Esophagus (tissue), 2 donors: ENCODE data around the gene SMG5. TPM values are rescaled to one million over a fixed set of nuclear protein-coding genes. Genes with fewer than 3 reads are reported as not detected.
A peak's percentile ranks its signal among the peaks of the same experiment; 100 is the strongest.

Experiments used
- H3K27ac ChIP-seq, 2 donors: one replicate each; pipeline ENCODE4 v1.5.1; 2013; ENCODE audit warnings: low read depth in 2 of 2, mild to moderate bottlenecking in 2 of 2, inconsistent platforms in 1 of 2, low read length in 1 of 2, moderate library complexity in 1 of 2
- H3K27me3 ChIP-seq, 2 donors: one replicate each; pipeline ENCODE4 v1.6.1; 2013; ENCODE audit warnings: low read length in 2 of 2, control low read depth in 1 of 2, mild to moderate bottlenecking in 1 of 2; ENCODE audit not compliant: insufficient read depth in 2 of 2, control insufficient read depth in 1 of 2
- H3K36me3 ChIP-seq, 2 donors: one replicate each; pipeline ENCODE4 v1.6.1; 2013; ENCODE audit warnings: low read length in 1 of 2; ENCODE audit not compliant: control insufficient read depth in 2 of 2, insufficient read depth in 2 of 2
- H3K4me1 ChIP-seq, 2 donors: one replicate each; pipeline ENCODE4 v1.6.1; 2013; ENCODE audit warnings: low read length in 1 of 2; ENCODE audit not compliant: control insufficient read depth in 2 of 2, insufficient read depth in 2 of 2
- H3K4me3 ChIP-seq, 2 donors: one replicate each; pipeline ENCODE4 v1.5.1; 2013; ENCODE audit warnings: low read length in 2 of 2, mild to moderate bottlenecking in 2 of 2, low read depth in 1 of 2, moderate library complexity in 1 of 2
- H3K9me3 ChIP-seq, 2 donors: one replicate each; pipeline ENCODE4 v1.6.1; 2013; ENCODE audit warnings: mild to moderate bottlenecking in 2 of 2, low read depth in 1 of 2, low read length in 1 of 2, moderate library complexity in 1 of 2; ENCODE audit not compliant: control insufficient read depth in 2 of 2, insufficient read depth in 1 of 2
- WGBS, 2 donors: extraction: QIAGEN DNeasy Blood & Tissue Kit; methylation state at CpG; one replicate each; pipeline ENCODE4 v1.1.7; 2013; 5-methylcytosine and 5-hydroxymethylcytosine counted together
- polyA plus RNA-seq, 2 donors: library from polyadenylated mRNA; stranded (reverse); fragments of 200-250 nt; gene quantifications; one replicate each; pipeline ENCODE4 v1.2.3, GENCODE V29; 2013
- donor health status: healthy with polysubstance abuse.
- donor health status: Bipolar disorder and iron deficiency.

Gene SMG5
- polyA plus RNA-seq, 2 donors = 34.5 to 38.6 TPM

- Histone ChIP-seq H3K36me3 (peaks cover 3 to 17% of the 10 kb centered on the region in 2 donors), H3K27me3 (no peaks in the 10 kb centered on the region), H3K4me1 (peaks cover 0 to 4% of the 10 kb centered on the region in 2 donors), H3K9me3 (no peaks in the 10 kb centered on the region), H3K4me3 (peak overlapping the region in 1 of 2 donors; percentile 68), H3K27ac (peak overlapping the region; percentile 26 to 99)
- 82 to 83% methylated on average over 9 of the region's 9 CpGs for WGBS, 2 donors
Measured at GRCh38 chr1:156212130-156212529, 70.5 kb downstream of the SMG5 start.

GRCh38 chr1:156211243-156211642 is 71.4 kb downstream of the SMG5 start:
- Histone ChIP-seq H3K36me3 (peaks cover 3 to 17% of the 10 kb centered on the region in 2 donors), H3K27me3 (no peaks in the 10 kb centered on the region), H3K4me1 (peaks cover 0 to 4% of the 10 kb centered on the region in 2 donors), H3K27ac (no peak overlapping the region), H3K4me3 (no peak overlapping the region), H3K9me3 (no peaks in the 10 kb centered on the region)
- WGBS, 2 donors = 94 to 97% methylated on average over 3 of the region's 3 CpGs

- no peak overlapping the region for H3K27ac ChIP-seq
- 90 to 95% methylated on average over 3 of the region's 3 CpGs for WGBS, 2 donors
- H3K36me3 ChIP-seq = peaks cover 6 to 25% of the 10 kb centered on the region in 2 donors
- no peaks in the 10 kb centered on the region for H3K27me3 ChIP-seq
- H3K9me3 ChIP-seq = no peaks in the 10 kb centered on the region
- H3K4me3 ChIP-seq = no peak overlapping the region
- H3K4me1 ChIP-seq = no peaks in the 10 kb centered on the region
Measured at GRCh38 chr1:156204686-156205085, 77.9 kb downstream of the SMG5 start.

- no peaks in the 10 kb centered on the region for H3K27me3 ChIP-seq
- H3K27ac ChIP-seq = no peak overlapping the region
- no peak overlapping the region for H3K4me3 ChIP-seq
- no peaks in the 10 kb centered on the region for H3K4me1 ChIP-seq
- H3K36me3 ChIP-seq = peaks cover 3 to 30% of the 10 kb centered on the region in 2 donors
- no peaks in the 10 kb centered on the region for H3K9me3 ChIP-seq
Measured at GRCh38 chr1:156203331-156203730, 79.3 kb downstream of the SMG5 start.

- H3K36me3 ChIP-seq = peaks cover 0 to 29% of the 10 kb centered on the region in 2 donors
- WGBS, 2 donors = 91 to 94% methylated on average over 8 of the region's 8 CpGs
- H3K4me3 ChIP-seq = no peak overlapping the region
- H3K9me3 ChIP-seq = no peaks in the 10 kb centered on the region
- H3K27ac ChIP-seq = no peak overlapping the region
- H3K27me3 ChIP-seq = no peaks in the 10 kb centered on the region
- no peaks in the 10 kb centered on the region for H3K4me1 ChIP-seq
Measured at GRCh38 chr1:156200044-156200443, 82.6 kb downstream of the SMG5 start.

Other genes starting within 250 kb of the SMG5 start
- gene UBQLN4, start 229.0 kb downstream of the SMG5 start, polyA plus RNA-seq = 10 to 100 TPM; 18.3 to 21.0 TPM
- gene LAMTOR2, start 228.0 kb downstream of the SMG5 start, polyA plus RNA-seq = 100 to 1,000 TPM in 1 of 2 donors, 10 to 100 TPM in 1; 82.6 to 101 TPM
- gene RAB25, start 221.7 kb downstream of the SMG5 start, polyA plus RNA-seq = 100 to 1,000 TPM; 470 to 576 TPM
- gene MEX3A, start 200.4 kb downstream of the SMG5 start, polyA plus RNA-seq = under 1 TPM; 0.36 to 0.59 TPM
- 100 to 1,000 TPM; 183 to 230 TPM for gene LMNA, start 168.1 kb downstream of the SMG5 start, polyA plus RNA-seq
- gene SEMA4A, start 129.2 kb downstream of the SMG5 start, polyA plus RNA-seq = 10 to 100 TPM; 23.8 to 24.9 TPM
- 1 to 10 TPM; 4.4 to 8.8 TPM for gene SLC25A44, start 88.7 kb downstream of the SMG5 start, polyA plus RNA-seq
- gene PMF1, start 69.8 kb downstream of the SMG5 start, polyA plus RNA-seq = 10 to 100 TPM; 67.2 to 69.0 TPM
- gene BGLAP, start 40.6 kb downstream of the SMG5 start, polyA plus RNA-seq = under 1 TPM; 0.41 to 0.81 TPM
- gene PAQR6, start 34.8 kb downstream of the SMG5 start, polyA plus RNA-seq = 1 to 10 TPM; 3.1 to 7.7 TPM
- gene TMEM79, start 1.5 kb upstream of the SMG5 start, polyA plus RNA-seq = 100 to 1,000 TPM in 1 of 2 donors, 10 to 100 TPM in 1; 83.8 to 139 TPM
- 10 to 100 TPM; 20.9 to 32.4 TPM for gene GLMP, start 12.9 kb upstream of the SMG5 start, polyA plus RNA-seq
- gene VHLL, start 16.5 kb upstream of the SMG5 start, polyA plus RNA-seq = not detected
- gene CCT3, start 55.5 kb upstream of the SMG5 start, polyA plus RNA-seq = 100 to 1,000 TPM in 1 of 2 donors, 10 to 100 TPM in 1; 61.2 to 149 TPM
- under 1 TPM; 0.33 to 0.40 TPM for gene TSACC, start 55.7 kb upstream of the SMG5 start, polyA plus RNA-seq
- gene RHBG, start 86.4 kb upstream of the SMG5 start, polyA plus RNA-seq = 1 to 10 TPM; 2.3 TPM
- 10 to 100 TPM in 1 of 2 donors, 1 to 10 TPM in 1; 8.5 to 13.5 TPM for gene MEF2D, start 217.9 kb upstream of the SMG5 start, polyA plus RNA-seq